GM21515 (cell line): ENCODE measurements around the gene TBC1D16.

Source experiments
- ATAC-seq: cut with Tn5 transposase; IDR thresholded peaks from one replicate; pipeline ENCODE4 v1.9.1; 2021; ENCODE audit not compliant: unreplicated experiment

TBC1D16 gene

GRCh38 chr17:80035687-80035936 lies at the start of gene TBC1D16:
Gene TBC1D16, minus strand, starts transcription at chr17:80035872. Its CDS starts 22,325 bp downstream, at chr17:80013547.
- ATAC-seq, result no peak

- no peak for ATAC-seq
Observed at GRCh38 chr17:80084773-80085172, 49.1 kb upstream of the TBC1D16 start.

GRCh38 chr17:80083136-80083661 lies 47.5 kb upstream of the TBC1D16 start:
- ATAC-seq, result no peak

GRCh38 chr17:80082403-80083135 lies 46.9 kb upstream of the TBC1D16 start:
- no peak for ATAC-seq

- no peak for ATAC-seq
Observed at GRCh38 chr17:80081596-80081995, 45.9 kb upstream of the TBC1D16 start.

- no peak for ATAC-seq
Observed at GRCh38 chr17:80080081-80080480, 44.4 kb upstream of the TBC1D16 start.

GRCh38 chr17:80072410-80072809 lies 36.7 kb upstream of the TBC1D16 start:
- ATAC-seq, result no peak

- no peak for ATAC-seq
Observed at GRCh38 chr17:80071116-80071841, 35.6 kb upstream of the TBC1D16 start.

GRCh38 chr17:80070375-80071115 lies 34.9 kb upstream of the TBC1D16 start:
- ATAC-seq, result no peak

- ATAC-seq, result no peak
Observed at GRCh38 chr17:80068301-80069222, 32.9 kb upstream of the TBC1D16 start.

GRCh38 chr17:80067393-80067986 lies 31.8 kb upstream of the TBC1D16 start:
- ATAC-seq, result no peak

- ATAC-seq, result no peak
Observed at GRCh38 chr17:80065478-80066170, 30.0 kb upstream of the TBC1D16 start.

- no peak for ATAC-seq
Observed at GRCh38 chr17:80064696-80065095, 29.0 kb upstream of the TBC1D16 start.

GRCh38 chr17:80063830-80064585 lies 28.3 kb upstream of the TBC1D16 start:
- no peak for ATAC-seq

- ATAC-seq, result no peak
Observed at GRCh38 chr17:80061421-80061820, 25.7 kb upstream of the TBC1D16 start.

- ATAC-seq, result no peak
Observed at GRCh38 chr17:80060644-80061043, 25.0 kb upstream of the TBC1D16 start.

GRCh38 chr17:80058311-80058955 lies 22.8 kb upstream of the TBC1D16 start:
- no peak for ATAC-seq

GRCh38 chr17:80055597-80055996 lies 19.9 kb upstream of the TBC1D16 start:
- no peak for ATAC-seq

GRCh38 chr17:80053102-80053501 lies 17.4 kb upstream of the TBC1D16 start:
- no peak for ATAC-seq
